MCF 10A (cell line): ENCODE results near the gene POGK. TPM values are rescaled to one million over a fixed set of nuclear protein-coding genes. Genes with fewer than 3 reads are reported as not detected.

Experiments
- BruUV-seq: library from RNA; stranded (reverse); fragments of 400-500 nt; replicated peaks from 2 replicates; lab custom pipeline; 2021; lab: Mats Ljungman, UMichigan
- CTCF ChIA-PET: fragments of 300-600 bp; sonication (Branson Sonifier 250); formaldehyde crosslinking; extraction: SDS; loops from one replicate; lab custom pipeline; 2021; ENCODE audit warnings: antibody characterized with exemption, inconsistent platforms; lab: Yijun Ruan, JAX
- POLR2A ChIA-PET: fragments of 300-600, 350-650 bp; sonication (Branson Sonifier 250); formaldehyde crosslinking; extraction: SDS; loops from one replicate; lab custom pipeline; 2020; ENCODE audit warnings: antibody characterized with exemption, inconsistent platforms; lab: Yijun Ruan, JAX
- DNase-seq: peaks from one replicate; pipeline ENCODE4 v3.0.0-alpha.2; 2018; ENCODE audit not compliant: unreplicated experiment
- H3K27ac Mint-ChIP-seq: one replicate; pipeline ENCODE4 v1.8.0; 2022; ENCODE audit warnings: mild to moderate bottlenecking, low read depth, mixed read lengths; ENCODE audit not compliant: unreplicated experiment
- H3K27me3 Mint-ChIP-seq: one replicate; pipeline ENCODE4 v1.8.0; 2022; ENCODE audit warnings: mixed read lengths; ENCODE audit not compliant: insufficient read depth, unreplicated experiment
- H3K36me3 Mint-ChIP-seq: one replicate; pipeline ENCODE4 v1.8.0; 2022; ENCODE audit warnings: mild to moderate bottlenecking, moderate library complexity, mixed read lengths; ENCODE audit not compliant: insufficient read depth, unreplicated experiment
- H3K4me1 Mint-ChIP-seq: one replicate; pipeline ENCODE4 v1.8.0; 2022; ENCODE audit warnings: mixed read lengths; ENCODE audit not compliant: insufficient read depth, unreplicated experiment
- H3K4me3 Mint-ChIP-seq: one replicate; pipeline ENCODE4 v1.8.0; 2022; ENCODE audit warnings: mild to moderate bottlenecking, moderate library complexity, mixed read lengths; ENCODE audit not compliant: unreplicated experiment
- H3K9me3 Mint-ChIP-seq: one replicate; pipeline ENCODE4 v1.8.0; 2022; ENCODE audit warnings: mixed read lengths; ENCODE audit not compliant: unreplicated experiment
- intact Hi-C: fragments of 100-400 bp; cut with micrococcal nuclease; formaldehyde crosslinking; loops from 2 replicates; pipeline ENCODE4 v1.14.1; 2022
- total RNA-seq: library from RNA; stranded (reverse); gene quantifications from 2 replicates; pipeline ENCODE4 v1.2.3, GENCODE V29; 2022
- TF ChIP-seq, protein P1 (sequence below): fragments of 200-600 bp; IDR thresholded peaks from one replicate; pipeline ENCODE4 v1.8.0; 2022; ENCODE audit warnings: antibody characterized with exemption, mild to moderate bottlenecking; ENCODE audit not compliant: unreplicated experiment

Gene POGK
- total RNA-seq, 1 experiment from 2014 or later: 71.8 TPM

DNA sequence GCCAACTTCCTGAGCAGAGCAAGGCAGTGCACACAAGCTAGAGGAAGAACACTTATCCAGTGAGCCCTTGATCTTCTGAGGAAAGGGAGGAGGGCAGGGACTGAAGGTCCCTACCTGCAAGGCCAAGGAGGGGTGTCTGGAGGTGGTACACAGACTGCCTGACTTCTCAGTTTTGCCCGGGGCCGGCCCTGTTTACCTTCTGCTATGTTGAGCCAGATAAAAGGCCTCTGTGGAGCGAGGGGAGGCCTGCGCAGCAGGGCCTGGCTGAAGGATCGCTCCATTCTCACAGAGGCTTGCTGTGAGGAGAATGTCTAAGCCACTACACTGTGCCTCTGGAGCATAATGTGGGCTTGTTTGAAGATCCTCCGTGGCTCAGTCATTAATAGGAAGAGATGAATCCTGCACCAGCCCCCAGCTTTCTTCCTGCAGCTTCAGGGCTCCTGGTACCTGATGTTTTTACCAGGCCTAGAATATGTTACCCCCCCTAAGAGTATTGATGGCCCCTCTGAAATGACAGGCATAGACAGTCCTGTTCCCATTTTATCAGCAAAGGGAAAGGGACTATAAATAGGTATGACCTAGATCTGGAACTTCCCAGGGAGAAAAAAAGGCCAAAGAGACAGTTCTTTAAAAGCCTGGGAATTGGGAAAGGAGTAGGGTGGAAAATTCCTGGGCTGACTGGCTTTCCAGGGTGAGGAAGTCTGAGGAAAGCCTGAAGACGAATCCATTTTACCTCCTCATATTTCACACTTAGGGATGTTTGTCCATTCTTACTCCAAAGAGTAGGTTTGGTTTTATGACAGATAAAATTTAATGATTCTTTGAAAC is 4.7 kb downstream of the POGK start:
- TF ChIP-seq, protein P1, sequence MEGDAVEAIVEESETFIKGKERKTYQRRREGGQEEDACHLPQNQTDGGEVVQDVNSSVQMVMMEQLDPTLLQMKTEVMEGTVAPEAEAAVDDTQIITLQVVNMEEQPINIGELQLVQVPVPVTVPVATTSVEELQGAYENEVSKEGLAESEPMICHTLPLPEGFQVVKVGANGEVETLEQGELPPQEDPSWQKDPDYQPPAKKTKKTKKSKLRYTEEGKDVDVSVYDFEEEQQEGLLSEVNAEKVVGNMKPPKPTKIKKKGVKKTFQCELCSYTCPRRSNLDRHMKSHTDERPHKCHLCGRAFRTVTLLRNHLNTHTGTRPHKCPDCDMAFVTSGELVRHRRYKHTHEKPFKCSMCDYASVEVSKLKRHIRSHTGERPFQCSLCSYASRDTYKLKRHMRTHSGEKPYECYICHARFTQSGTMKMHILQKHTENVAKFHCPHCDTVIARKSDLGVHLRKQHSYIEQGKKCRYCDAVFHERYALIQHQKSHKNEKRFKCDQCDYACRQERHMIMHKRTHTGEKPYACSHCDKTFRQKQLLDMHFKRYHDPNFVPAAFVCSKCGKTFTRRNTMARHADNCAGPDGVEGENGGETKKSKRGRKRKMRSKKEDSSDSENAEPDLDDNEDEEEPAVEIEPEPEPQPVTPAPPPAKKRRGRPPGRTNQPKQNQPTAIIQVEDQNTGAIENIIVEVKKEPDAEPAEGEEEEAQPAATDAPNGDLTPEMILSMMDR: no peak
- peaks cover 31% of the 10 kb centered on the region for H3K4me1 Mint-ChIP-seq
- DNase-seq: no peak
- peaks cover 81% of the 10 kb centered on the region for H3K36me3 Mint-ChIP-seq
- no peaks in the 10 kb centered on the region for H3K27me3 Mint-ChIP-seq
- ChIA-PET POLR2A (interaction anchor here (0.5 to 1.9 kb wide), 4 partner anchors 32 to 379 kb away, joined by 3 to 5 read pairs (median 4); partner anchors contain the start of gene TADA1), CTCF (interaction anchor here (0.6 to 2.1 kb wide), 5 partner anchors 7 to 921 kb away, joined by 3 to 9 read pairs (median 3); no protein-coding TSS in a partner anchor)
- intact Hi-C loops: no loop called here
- no peaks in the 10 kb centered on the region for H3K9me3 Mint-ChIP-seq
- peak overlapping the region; percentile 3 for H3K27ac Mint-ChIP-seq
- BruUV-seq: no TSS peak
- no peak overlapping the region for H3K4me3 Mint-ChIP-seq

DNA sequence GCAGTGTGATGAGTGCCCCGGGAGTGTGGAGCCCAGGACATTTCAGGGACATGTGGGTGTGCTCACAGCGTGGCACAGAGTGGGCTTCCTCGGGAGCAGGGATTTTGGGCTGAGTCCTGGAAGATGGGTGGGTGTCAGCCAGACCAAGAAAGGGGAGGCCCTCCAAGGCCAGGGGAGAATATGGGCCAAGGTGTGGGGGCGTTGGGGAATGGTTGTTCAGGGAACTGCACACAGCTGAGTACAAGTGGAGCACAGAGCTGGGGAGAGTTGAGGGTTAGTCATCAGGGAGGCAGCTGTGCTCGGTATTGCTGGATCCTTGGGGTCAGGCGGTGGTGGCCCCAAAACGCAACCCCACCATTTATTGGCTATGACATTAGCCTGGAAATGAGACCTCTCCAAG is 5.5 kb downstream of the POGK start:
- intact Hi-C loops: no loop called here
- ChIA-PET POLR2A (interaction anchor here (0.9 to 1.9 kb wide), 3 partner anchors 31 to 378 kb away, joined by 3 to 5 read pairs (median 4); partner anchors contain the start of gene TADA1), CTCF (interaction anchor here (1.1 to 5.2 kb wide), 2 partner anchors 8 to 215 kb away, joined by 3 to 24 read pairs; no protein-coding TSS in a partner anchor)
- peaks cover 89% of the 10 kb centered on the region for H3K36me3 Mint-ChIP-seq
- peaks cover 30% of the 10 kb centered on the region for H3K4me1 Mint-ChIP-seq
- H3K9me3 Mint-ChIP-seq: no peaks in the 10 kb centered on the region
- no peaks in the 10 kb centered on the region for H3K27me3 Mint-ChIP-seq
- H3K27ac Mint-ChIP-seq: peak overlapping the region; percentile 3
- TF ChIP-seq, protein P1: no peak
- no TSS peak for BruUV-seq
- no peak overlapping the region for H3K4me3 Mint-ChIP-seq
- no peak for DNase-seq

DNA sequence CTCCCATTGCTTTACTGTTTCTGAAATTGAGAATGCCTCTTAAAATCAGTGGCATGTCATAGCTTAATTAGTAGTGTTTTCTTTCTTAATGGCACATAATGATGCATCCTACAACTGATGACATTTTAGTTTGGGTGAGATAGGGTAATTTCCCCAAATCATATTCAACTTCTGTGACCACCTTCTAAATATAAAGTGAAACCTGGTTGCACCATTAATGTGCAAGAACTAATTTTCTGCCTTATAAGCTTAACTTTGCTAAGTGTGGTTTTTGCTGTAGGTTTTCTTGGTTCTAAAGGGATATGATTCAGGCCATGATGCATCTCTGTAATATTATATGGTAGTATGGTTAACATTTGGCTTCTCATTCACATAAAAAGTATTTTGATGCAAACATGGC is 8.9 kb downstream of the POGK start:
- Mint-ChIP-seq H3K36me3 (peaks cover 99% of the 10 kb centered on the region), H3K27me3 (no peaks in the 10 kb centered on the region), H3K9me3 (no peaks in the 10 kb centered on the region), H3K4me1 (peaks cover 17% of the 10 kb centered on the region), H3K27ac (peak overlapping the region; percentile 7), H3K4me3 (no peak overlapping the region)
- TF ChIP-seq, protein P1: no peak
- DNase-seq: no peak
- POLR2A ChIA-PET: interaction anchor here (0.6 to 1.3 kb wide), 4 partner anchors 9 to 28 kb away, joined by 3 to 7 read pairs (median 3); partner anchors contain the start of genes POGK and TADA1
- BruUV-seq: no TSS peak
- intact Hi-C loops: no loop called here
- CTCF ChIA-PET: interaction anchor here (1.5 to 5.2 kb wide), 4 partner anchors 209 to 1131 kb away, joined by 3 to 24 read pairs (median 4); no protein-coding TSS in a partner anchor

DNA sequence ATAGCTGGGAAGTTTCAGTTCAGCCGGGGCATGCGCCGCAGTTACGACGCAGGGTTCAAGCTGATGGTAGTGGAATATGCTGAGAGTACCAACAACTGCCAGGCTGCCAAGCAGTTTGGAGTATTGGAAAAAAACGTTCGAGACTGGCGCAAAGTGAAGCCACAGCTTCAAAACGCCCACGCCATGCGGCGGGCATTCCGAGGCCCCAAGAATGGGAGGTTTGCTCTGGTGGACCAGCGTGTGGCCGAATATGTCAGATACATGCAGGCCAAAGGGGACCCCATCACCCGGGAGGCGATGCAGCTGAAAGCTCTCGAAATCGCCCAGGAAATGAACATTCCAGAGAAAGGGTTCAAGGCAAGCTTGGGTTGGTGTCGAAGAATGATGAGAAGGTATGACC is 9.9 kb downstream of the POGK start:
- Mint-ChIP-seq H3K27me3 (no peaks in the 10 kb centered on the region), H3K36me3 (peaks cover 99% of the 10 kb centered on the region), H3K4me3 (no peak overlapping the region), H3K9me3 (no peaks in the 10 kb centered on the region), H3K27ac (peak overlapping the region; percentile 29), H3K4me1 (peaks cover 17% of the 10 kb centered on the region)
- CTCF ChIA-PET: interaction anchor here (1.0 to 5.2 kb wide), 6 partner anchors 20 to 1132 kb away, joined by 3 to 24 read pairs (median 4); partner anchors contain the start of gene TADA1
- POLR2A ChIA-PET: interaction anchor here (0.7 to 1.0 kb wide), 3 partner anchors 8 to 15 kb away, joined by 3 to 4 read pairs (median 4); partner anchors contain the start of gene POGK
- no peak for DNase-seq
- TF ChIP-seq, protein P1: no peak
- no TSS peak for BruUV-seq
- intact Hi-C loops: no loop called here
